Dendritic cell treated with granulocyte-macrophage colony-stimulating factor and Interleukin-4, amounts not matched to agents 40 ng/mL and 50 ng/mL, for 4 days (primary cell): ENCODE data around the gene FBXO17.
"Not testable (repeated sequence)": the region's sequence is repeated elsewhere in the genome, so short reads cannot be mapped to it uniquely, and the experiment has no call there.

Experiments
- H3K27ac Mint-ChIP-seq: one replicate; pipeline ENCODE4 v1.8.0; 2022; ENCODE audit warnings: mild to moderate bottlenecking, mixed read lengths
- H3K27me3 Mint-ChIP-seq: one replicate; pipeline ENCODE4 v1.8.0; 2022; ENCODE audit warnings: mild to moderate bottlenecking, mixed read lengths
- H3K36me3 Mint-ChIP-seq: one replicate; pipeline ENCODE4 v1.8.0; 2022; ENCODE audit warnings: low read depth, mixed read lengths
- H3K4me1 Mint-ChIP-seq: one replicate; pipeline ENCODE4 v1.8.0; 2022; ENCODE audit warnings: low read depth, mixed read lengths
- H3K4me3 Mint-ChIP-seq: one replicate; pipeline ENCODE4 v1.8.0; 2022; ENCODE audit warnings: mild to moderate bottlenecking, moderate library complexity, mixed read lengths
- H3K9me3 Mint-ChIP-seq: one replicate; pipeline ENCODE4 v1.8.0; 2022; ENCODE audit warnings: mixed read lengths
- intact Hi-C: fragments of 100-400 bp; cut with micrococcal nuclease; formaldehyde crosslinking; loops from one replicate; pipeline ENCODE4 v1.15.0; 2022

The FBXO17 gene, protein sequence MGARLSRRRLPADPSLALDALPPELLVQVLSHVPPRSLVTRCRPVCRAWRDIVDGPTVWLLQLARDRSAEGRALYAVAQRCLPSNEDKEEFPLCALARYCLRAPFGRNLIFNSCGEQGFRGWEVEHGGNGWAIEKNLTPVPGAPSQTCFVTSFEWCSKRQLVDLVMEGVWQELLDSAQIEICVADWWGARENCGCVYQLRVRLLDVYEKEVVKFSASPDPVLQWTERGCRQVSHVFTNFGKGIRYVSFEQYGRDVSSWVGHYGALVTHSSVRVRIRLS

GRCh38 chr19:38975214-38975860 is at the start of gene FBXO17:
TSS of gene FBXO17 (minus strand) at chr19:38975742. CDS start at chr19:38950319, 25,423 bp downstream.
- no peak within 1 kb of the TSS for H3K27ac Mint-ChIP-seq
- H3K27me3 Mint-ChIP-seq: peaks cover 41% of the 10 kb centered on the region
- peak within 1 kb of the TSS; percentile 11 for H3K4me3 Mint-ChIP-seq
- intact Hi-C loops: no loop called here
- no peaks in the 10 kb centered on the region for H3K36me3 Mint-ChIP-seq
- H3K9me3 Mint-ChIP-seq: peaks cover 4% of the 10 kb centered on the region
- H3K4me1 Mint-ChIP-seq: peaks cover 9% of the 10 kb centered on the region

DNA sequence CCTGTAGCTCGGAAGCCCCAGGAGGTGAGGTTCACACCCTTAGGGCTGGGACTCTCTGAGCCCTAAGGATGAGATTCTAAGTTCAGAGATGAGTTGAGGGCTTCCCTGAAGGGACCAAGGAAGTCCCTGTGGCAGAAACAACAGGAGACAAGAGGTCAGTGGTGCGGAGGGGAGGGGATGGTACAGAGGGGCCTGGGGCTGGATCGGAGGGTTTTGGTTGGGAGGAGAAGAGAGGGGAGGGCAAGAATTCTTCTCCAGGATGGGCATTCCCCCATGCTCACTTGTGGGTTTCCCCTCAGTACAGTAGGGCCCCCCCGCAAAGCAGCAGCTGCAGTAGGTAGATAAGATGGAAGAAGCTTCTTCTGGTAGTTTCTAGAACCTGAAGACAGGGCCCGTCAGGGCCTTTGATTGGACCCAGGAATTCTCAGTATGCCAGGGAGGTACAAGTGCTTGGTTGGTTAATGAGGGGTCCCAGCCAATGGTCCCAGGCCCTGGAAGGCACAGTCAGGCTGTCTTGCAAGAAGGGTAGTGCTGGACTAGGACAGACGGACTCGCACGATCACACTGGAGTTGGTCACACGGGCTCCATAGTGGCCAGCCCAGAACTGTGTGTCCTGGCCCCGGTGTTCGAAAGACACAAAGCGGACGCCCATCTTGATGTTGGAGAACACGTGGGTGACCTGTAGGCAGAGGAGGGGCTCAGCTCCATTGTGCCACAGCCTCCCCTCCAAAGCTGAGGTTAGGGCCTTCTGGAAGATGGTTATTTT is 49.5 kb upstream of the FBXO17 start:
- peaks cover 13% of the 10 kb centered on the region for H3K9me3 Mint-ChIP-seq
- H3K4me3 Mint-ChIP-seq: no peak overlapping the region
- H3K4me1 Mint-ChIP-seq: no peaks in the 10 kb centered on the region
- no peaks in the 10 kb centered on the region for H3K36me3 Mint-ChIP-seq
- intact Hi-C loops: no loop called here
- peaks cover 13% of the 10 kb centered on the region for H3K27me3 Mint-ChIP-seq
- H3K27ac Mint-ChIP-seq: no peak overlapping the region

DNA sequence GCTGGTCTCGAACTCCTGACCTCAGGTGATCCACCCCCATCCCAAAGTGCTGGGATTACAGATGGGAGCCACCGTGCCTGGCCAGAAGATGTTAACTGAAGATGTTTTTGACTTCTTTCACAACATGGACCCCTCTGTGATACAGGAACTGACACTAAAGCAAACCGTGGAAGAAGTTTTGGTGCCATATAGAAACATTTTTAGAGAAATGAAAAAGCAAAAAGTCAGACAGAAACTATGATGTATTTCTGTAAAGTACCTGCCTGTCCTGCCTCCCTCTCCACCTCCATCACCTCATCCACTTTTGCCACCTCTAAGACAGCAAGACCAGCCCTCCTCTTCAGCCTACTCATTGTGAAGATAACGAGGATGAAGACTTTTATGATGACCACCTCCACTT is 45.5 kb upstream of the FBXO17 start:
- intact Hi-C loops: no loop called here
- Mint-ChIP-seq H3K27ac (no peak overlapping the region), H3K4me3 (no peak overlapping the region), H3K9me3 (no peaks in the 10 kb centered on the region), H3K27me3 (peaks cover 12% of the 10 kb centered on the region), H3K4me1 (no peaks in the 10 kb centered on the region), H3K36me3 (no peaks in the 10 kb centered on the region)

- Mint-ChIP-seq H3K4me1 (no peaks in the 10 kb centered on the region), H3K27ac (no peak overlapping the region), H3K27me3 (peaks cover 17% of the 10 kb centered on the region), H3K4me3 (no peak overlapping the region), H3K9me3 (no peaks in the 10 kb centered on the region), H3K36me3 (no peaks in the 10 kb centered on the region)
- intact Hi-C loops: no loop called here
Measured at GRCh38 chr19:39017646-39018045, 42.1 kb upstream of the FBXO17 start.

DNA sequence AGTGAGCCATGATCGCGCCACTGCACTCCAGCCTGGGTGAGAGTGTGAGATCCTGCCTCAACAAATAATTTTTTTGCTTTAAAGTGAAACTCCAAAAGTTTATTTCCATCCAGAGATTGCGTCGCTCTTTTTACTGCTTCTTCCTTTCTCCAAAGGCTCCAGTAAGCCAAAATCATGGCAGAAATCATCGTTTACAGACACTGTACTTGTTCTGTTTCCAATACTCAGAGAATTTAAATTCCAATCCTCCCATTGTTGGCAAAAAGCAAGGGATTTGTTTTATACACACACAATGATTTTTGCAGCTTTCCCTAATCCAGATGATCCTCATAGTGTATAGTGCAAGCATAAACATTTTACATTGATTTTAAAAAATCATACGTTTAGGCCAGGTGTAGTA is 41.5 kb upstream of the FBXO17 start:
- Mint-ChIP-seq H3K36me3 (no peaks in the 10 kb centered on the region), H3K9me3 (no peaks in the 10 kb centered on the region), H3K27me3 (peaks cover 17% of the 10 kb centered on the region), H3K27ac (no peak overlapping the region), H3K4me1 (no peaks in the 10 kb centered on the region), H3K4me3 (no peak overlapping the region)
- intact Hi-C loops: no loop called here

DNA sequence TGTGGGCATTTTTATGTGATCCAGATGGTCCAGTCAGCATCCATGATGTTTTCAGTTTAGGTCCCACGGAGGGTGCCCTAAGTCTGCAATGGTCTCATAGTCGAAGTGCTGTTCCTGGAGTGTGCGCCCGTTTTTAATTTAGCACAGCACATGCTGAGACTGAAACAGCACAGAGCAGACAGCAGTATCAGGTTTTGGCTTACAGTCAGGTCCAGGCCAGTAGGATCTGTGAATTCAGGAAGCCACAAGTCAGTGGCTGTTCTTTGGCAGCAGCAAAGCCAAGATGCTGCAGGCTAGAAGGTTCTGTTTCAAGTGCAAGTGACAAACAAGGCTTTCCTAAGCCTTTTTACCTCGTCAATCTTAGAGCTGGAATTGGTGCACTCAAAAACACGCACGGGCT is 38.5 kb upstream of the FBXO17 start:
- Mint-ChIP-seq H3K9me3 (no peaks in the 10 kb centered on the region), H3K36me3 (no peaks in the 10 kb centered on the region), H3K4me1 (no peaks in the 10 kb centered on the region), H3K27ac (no peak overlapping the region), H3K4me3 (no peak overlapping the region), H3K27me3 (peaks cover 12% of the 10 kb centered on the region)
- intact Hi-C loops: no loop called here

DNA sequence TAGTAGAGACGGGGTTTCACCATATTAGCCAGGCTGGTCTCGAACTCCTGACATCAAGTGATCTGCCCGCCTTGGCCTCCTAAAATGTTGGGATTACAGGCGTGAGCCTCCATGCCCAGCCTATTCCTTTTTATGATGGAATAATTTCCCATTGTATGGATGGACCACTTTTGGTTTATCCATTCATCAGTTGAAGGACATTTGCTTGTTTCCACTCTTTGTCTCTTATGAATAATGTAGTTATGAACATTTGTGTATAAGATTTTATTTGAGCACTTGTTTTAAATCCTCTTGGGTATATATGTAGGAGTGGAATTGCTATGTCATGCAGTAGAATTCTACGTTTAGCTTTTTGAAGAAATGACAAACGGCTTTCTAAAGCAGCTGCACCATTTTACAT is 33.5 kb upstream of the FBXO17 start:
- H3K27ac Mint-ChIP-seq: no peak overlapping the region
- H3K27me3 Mint-ChIP-seq: peaks cover 9% of the 10 kb centered on the region
- intact Hi-C loops: no loop called here
- no peak overlapping the region for H3K4me3 Mint-ChIP-seq
- H3K9me3 Mint-ChIP-seq: no peaks in the 10 kb centered on the region
- no peaks in the 10 kb centered on the region for H3K36me3 Mint-ChIP-seq
- H3K4me1 Mint-ChIP-seq: no peaks in the 10 kb centered on the region

- H3K4me3 Mint-ChIP-seq: no peak overlapping the region
- peaks cover 9% of the 10 kb centered on the region for H3K27me3 Mint-ChIP-seq
- intact Hi-C loops: no loop called here
- H3K36me3 Mint-ChIP-seq: no peaks in the 10 kb centered on the region
- H3K4me1 Mint-ChIP-seq: no peaks in the 10 kb centered on the region
- H3K27ac Mint-ChIP-seq: no peak overlapping the region
- no peaks in the 10 kb centered on the region for H3K9me3 Mint-ChIP-seq
Measured at GRCh38 chr19:39008137-39008536, 32.6 kb upstream of the FBXO17 start.

GRCh38 chr19:39007096-39007495 is 31.6 kb upstream of the FBXO17 start:
- H3K9me3 Mint-ChIP-seq: no peaks in the 10 kb centered on the region
- no peak overlapping the region for H3K4me3 Mint-ChIP-seq
- H3K36me3 Mint-ChIP-seq: no peaks in the 10 kb centered on the region
- intact Hi-C loops: no loop called here
- no peaks in the 10 kb centered on the region for H3K4me1 Mint-ChIP-seq
- H3K27me3 Mint-ChIP-seq: peaks cover 9% of the 10 kb centered on the region
- no peak overlapping the region for H3K27ac Mint-ChIP-seq

DNA sequence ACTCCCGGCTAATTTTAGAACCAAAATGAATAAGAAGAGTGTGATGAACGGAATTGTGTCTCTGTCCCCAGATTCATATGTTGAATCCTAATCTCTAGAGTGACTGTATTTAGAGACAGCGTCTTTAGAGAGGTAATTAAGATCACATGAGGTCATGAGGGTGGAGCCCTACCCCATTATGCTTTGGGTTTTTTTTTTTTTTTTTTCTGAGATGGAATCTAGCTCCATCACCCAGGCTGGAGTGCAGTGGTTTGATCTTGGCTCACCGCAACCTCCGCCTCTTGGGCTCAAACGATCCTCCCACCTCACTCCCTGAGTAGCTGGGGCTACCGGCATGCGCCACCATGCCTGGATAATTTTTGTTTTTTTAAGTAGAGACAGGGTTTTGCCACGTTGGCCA is 28.9 kb upstream of the FBXO17 start:
- Mint-ChIP-seq H3K4me3 (no peak overlapping the region), H3K27me3 (peaks cover 10% of the 10 kb centered on the region), H3K4me1 (no peaks in the 10 kb centered on the region), H3K27ac (no peak overlapping the region), H3K36me3 (no peaks in the 10 kb centered on the region), H3K9me3 (no peaks in the 10 kb centered on the region)
- intact Hi-C loops: no loop called here

- Mint-ChIP-seq H3K36me3 (no peaks in the 10 kb centered on the region), H3K4me3 (no peak overlapping the region), H3K4me1 (no peaks in the 10 kb centered on the region), H3K9me3 (no peaks in the 10 kb centered on the region), H3K27me3 (peaks cover 12% of the 10 kb centered on the region), H3K27ac (no peak overlapping the region)
- intact Hi-C loops: no loop called here
Measured at GRCh38 chr19:39003796-39004195, 28.3 kb upstream of the FBXO17 start.

DNA sequence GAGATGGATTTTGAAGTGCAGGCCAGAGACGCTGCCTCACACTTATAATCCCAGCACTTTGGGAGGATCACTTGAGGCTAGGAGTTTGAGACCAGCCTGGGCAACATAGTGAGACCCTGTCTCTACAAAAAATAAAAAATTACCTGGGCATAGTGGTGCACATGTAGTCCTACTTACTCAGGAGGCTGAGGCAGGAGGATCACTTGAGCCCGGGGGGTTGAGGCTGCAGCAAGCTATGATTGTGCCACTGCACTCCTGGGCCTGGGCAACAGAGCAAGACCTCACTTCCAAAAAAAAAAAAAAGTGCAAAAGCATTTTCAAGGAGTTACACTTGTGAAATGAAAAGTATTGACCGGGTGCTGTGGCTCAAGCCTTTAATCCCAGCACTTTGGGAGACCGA is 27.6 kb upstream of the FBXO17 start:
- Mint-ChIP-seq H3K27ac (no peak overlapping the region), H3K4me1 (no peaks in the 10 kb centered on the region), H3K27me3 (peaks cover 7% of the 10 kb centered on the region), H3K9me3 (no peaks in the 10 kb centered on the region), H3K36me3 (no peaks in the 10 kb centered on the region), H3K4me3 (no peak overlapping the region)
- intact Hi-C loops: no loop called here

DNA sequence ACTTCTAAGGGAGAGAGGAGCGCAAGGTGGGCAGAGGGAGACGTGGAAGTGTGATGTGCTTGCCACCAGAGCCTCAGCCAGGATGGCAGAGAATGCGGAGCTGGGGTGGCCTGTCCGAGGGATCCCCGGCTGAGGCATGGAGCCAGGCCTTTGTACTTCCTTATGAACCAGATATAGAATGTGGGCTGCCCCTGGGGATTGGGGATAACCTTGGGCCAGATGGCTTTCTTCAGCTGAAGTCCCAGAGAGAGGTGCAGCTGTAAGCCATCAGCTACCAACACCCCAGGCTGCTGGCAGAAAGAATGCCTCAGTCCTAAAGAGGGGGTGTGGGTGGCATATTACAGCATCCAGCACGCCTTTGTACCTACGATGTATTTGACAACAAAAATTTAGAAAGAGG is 25.5 kb upstream of the FBXO17 start:
- Mint-ChIP-seq H3K4me3 (no peak overlapping the region), H3K36me3 (no peaks in the 10 kb centered on the region), H3K9me3 (no peaks in the 10 kb centered on the region), H3K27ac (no peak overlapping the region), H3K4me1 (no peaks in the 10 kb centered on the region), H3K27me3 (peaks cover 10% of the 10 kb centered on the region)
- intact Hi-C loops: no loop called here

DNA sequence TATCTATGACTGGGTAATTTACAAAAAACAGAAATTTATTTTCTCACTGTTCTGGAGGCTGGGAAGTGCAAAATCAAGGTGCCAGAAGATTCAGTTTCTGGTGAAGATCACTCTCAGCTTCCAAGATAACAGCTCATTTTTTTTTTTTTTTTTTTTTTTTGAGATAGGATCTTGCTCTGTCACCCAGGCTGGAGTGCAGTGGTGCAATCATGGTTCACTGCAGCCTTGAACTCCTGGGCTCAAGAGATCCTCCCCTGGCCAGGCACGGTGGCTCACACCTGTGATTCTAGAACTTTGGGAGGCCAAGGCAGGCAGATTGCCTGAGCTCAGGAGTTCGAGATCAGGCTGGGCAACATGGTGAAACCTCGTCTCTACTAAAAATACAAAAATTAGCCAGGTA is 22.0 kb upstream of the FBXO17 start:
- H3K27me3 Mint-ChIP-seq, H3K36me3 Mint-ChIP-seq, H3K27ac Mint-ChIP-seq, H3K9me3 Mint-ChIP-seq, H3K4me3 Mint-ChIP-seq, intact Hi-C loops: not testable (repeated sequence)
- H3K4me1 Mint-ChIP-seq: peaks cover 10% of the 10 kb centered on the region
